SK-N-MC (cell line): ENCODE results near the gene PER2.

Experiments used
- DNase-seq: peaks from one replicate; pipeline ENCODE4 v3.0.0-alpha.2; 2011; ENCODE audit warnings: low read depth, low spot score
- H3K27ac ChIP-seq: fragments of 200-600 bp; sonication (generic); 2 replicates; pipeline ENCODE4 v1.5.1; 2016; ENCODE audit warnings: mixed run types
- H3K36me3 ChIP-seq: fragments of 200-600 bp; sonication (generic); 2 replicates; pipeline ENCODE4 v1.6.1; 2017; ENCODE audit warnings: antibody characterized with exemption, low read length, mixed read lengths; ENCODE audit not compliant: insufficient read depth
- H3K4me3 ChIP-seq: fragments of 200-600 bp; sonication (generic); 2 replicates; pipeline ENCODE4 v1.5.1; 2016
- H3K9ac ChIP-seq: fragments of 200-600 bp; sonication (generic); 2 replicates; pipeline ENCODE4 v1.8.0; 2017; ENCODE audit warnings: mixed run types, mixed read lengths; ENCODE audit not compliant: insufficient read length
- H3K9me3 ChIP-seq: fragments of 200-600 bp; sonication (generic); 2 replicates; pipeline ENCODE4 v1.6.1; 2017; ENCODE audit warnings: low read depth, mild to moderate bottlenecking, antibody characterized with exemption, low read length, moderate library complexity, mixed read lengths
- EZH2 ChIP-seq: fragments of 200-600 bp; sonication (generic); IDR thresholded peaks from one replicate; pipeline ENCODE4 v1.6.1; 2017; ENCODE audit warnings: antibody characterized with exemption
- FOXP2 ChIP-seq: optimal IDR thresholded peaks from 2 replicates; pipeline ENCODE3; 2011; ENCODE audit warnings: mild to moderate bottlenecking, moderate library complexity; ENCODE audit not compliant: insufficient read depth; ENCODE audit errors: extremely low read length, control extremely low read depth
- POLR2AphosphoS5 ChIP-seq: IDR thresholded peaks from 2 replicates; pipeline ENCODE4 v1.6.1; 2012; ENCODE audit warnings: mild to moderate bottlenecking, low read depth, low read length, borderline replicate concordance

Gene PER2

GRCh38 chr2:238304116-238304515, 15.7 kb upstream of the PER2 start:
- Histone ChIP-seq H3K4me3 (no peak overlapping the region), H3K27ac (no peak overlapping the region), H3K9ac (no peak overlapping the region), H3K36me3 (no peaks in the 10 kb centered on the region), H3K9me3 (no peaks in the 10 kb centered on the region)
- DNase-seq, result no peak
- no peak for TF ChIP-seq FOXP2
- TF ChIP-seq EZH2, result no peak
- no peak for TF ChIP-seq POLR2AphosphoS5

GRCh38 chr2:238302751-238303150, 14.3 kb upstream of the PER2 start:
- Histone ChIP-seq H3K27ac (no peak overlapping the region), H3K9me3 (no peaks in the 10 kb centered on the region), H3K4me3 (no peak overlapping the region), H3K9ac (no peak overlapping the region), H3K36me3 (no peaks in the 10 kb centered on the region)
- TF ChIP-seq FOXP2, result no peak
- TF ChIP-seq POLR2AphosphoS5, result no peak
- TF ChIP-seq EZH2, result no peak
- no peak for DNase-seq

GRCh38 chr2:238302087-238302486, 13.7 kb upstream of the PER2 start:
- Histone ChIP-seq H3K27ac (no peak overlapping the region), H3K9me3 (no peaks in the 10 kb centered on the region), H3K4me3 (no peak overlapping the region), H3K9ac (no peak overlapping the region), H3K36me3 (no peaks in the 10 kb centered on the region)
- DNase-seq, result no peak
- TF ChIP-seq EZH2 (no peak), FOXP2 (no peak), POLR2AphosphoS5 (no peak)

GRCh38 chr2:238299803-238300202, 11.4 kb upstream of the PER2 start:
- no peak overlapping the region for H3K4me3 ChIP-seq
- no peaks in the 10 kb centered on the region for H3K9me3 ChIP-seq
- no peaks in the 10 kb centered on the region for H3K36me3 ChIP-seq
- DNase-seq, result no peak
- no peak for TF ChIP-seq POLR2AphosphoS5
- H3K27ac ChIP-seq, result no peak overlapping the region
- H3K9ac ChIP-seq, result no peak overlapping the region

- no peak for DNase-seq
- H3K36me3 ChIP-seq, result no peaks in the 10 kb centered on the region
- H3K4me3 ChIP-seq, result no peak overlapping the region
- no peak for TF ChIP-seq EZH2
- no peak for TF ChIP-seq POLR2AphosphoS5
- TF ChIP-seq FOXP2, result no peak
- H3K9ac ChIP-seq, result no peak overlapping the region
- no peaks in the 10 kb centered on the region for H3K9me3 ChIP-seq
- no peak overlapping the region for H3K27ac ChIP-seq
These were observed 8.4 kb upstream of the PER2 start for GRCh38 chr2:238296638-238297457.

GRCh38 chr2:238295144-238296112, 7.0 kb upstream of the PER2 start:
- Histone ChIP-seq H3K36me3 (no peaks in the 10 kb centered on the region), H3K4me3 (no peak overlapping the region), H3K9me3 (no peaks in the 10 kb centered on the region), H3K27ac (no peak overlapping the region), H3K9ac (no peak overlapping the region)
- no peak for DNase-seq
- TF ChIP-seq POLR2AphosphoS5 (no peak), EZH2 (no peak), FOXP2 (no peak)

- no peaks in the 10 kb centered on the region for H3K9me3 ChIP-seq
- H3K4me3 ChIP-seq, result no peak overlapping the region
- no peak for TF ChIP-seq EZH2
- TF ChIP-seq FOXP2, result no peak
- TF ChIP-seq POLR2AphosphoS5, result no peak
- no peak overlapping the region for H3K27ac ChIP-seq
- H3K36me3 ChIP-seq, result no peaks in the 10 kb centered on the region
- H3K9ac ChIP-seq, result no peak overlapping the region
- no peak for DNase-seq
These were observed 6.2 kb upstream of the PER2 start for GRCh38 chr2:238294393-238295143.

GRCh38 chr2:238294046-238294392, 5.6 kb upstream of the PER2 start:
- Histone ChIP-seq H3K27ac (no peak overlapping the region), H3K9ac (no peak overlapping the region), H3K36me3 (no peaks in the 10 kb centered on the region), H3K4me3 (no peak overlapping the region), H3K9me3 (no peaks in the 10 kb centered on the region)
- TF ChIP-seq POLR2AphosphoS5, result no peak
- no peak for TF ChIP-seq FOXP2
- TF ChIP-seq EZH2, result no peak
- no peak for DNase-seq
